Gastrocnemius medialis (tissue), 4 donors: ENCODE measurements around the gene NFU1. TPM values are rescaled to one million over a fixed set of nuclear protein-coding genes. Genes with fewer than 3 reads are reported as not detected.

Experiments used
- ATAC-seq, 2 donors: fragments of 150-250 bp; one replicate each; pipeline ENCODE4 v1.9.1; 2016
- DNase-seq, 2 donors: peaks; one replicate each; pipeline ENCODE4 v3.0.0-alpha.2; 2019
- H3K27ac ChIP-seq, 4 donors: fragments of 200-600 bp; sonication (generic); 1 replicate in 1 of 4; 2 replicates in 3 of 4; pipeline ENCODE4 v1.5.1; 2016 to 2018; ENCODE audit warnings: mild to moderate bottlenecking in 2 of 4, moderate library complexity in 1 of 4
- H3K27me3 ChIP-seq, 3 donors: fragments of 200-600 bp; sonication (generic) in 2 of 3; 1 replicate in 1 of 3; 2 replicates in 2 of 3; pipeline versions ENCODE4 v1.5.1 to v1.6.0; 2016 to 2019; ENCODE audit warnings: mild to moderate bottlenecking in 1 of 3, moderate library complexity in 1 of 3
- H3K36me3 ChIP-seq, 2 donors: fragments of 200-600 bp; sonication (generic) in 1 of 2; one replicate each; pipeline ENCODE4 v1.5.1; 2017 to 2018
- H3K4me1 ChIP-seq, 2 donors: fragments of 200-600 bp; sonication (generic) in 1 of 2; one replicate each; pipeline ENCODE4 v1.5.1; 2016 to 2017; ENCODE audit warnings: mild to moderate bottlenecking in 2 of 2
- H3K4me3 ChIP-seq, 4 donors: fragments of 200-600 bp; sonication (generic) in 3 of 4; 1 replicate in 1 of 4; 2 replicates in 3 of 4; pipeline ENCODE4 v1.5.1; 2016 to 2019; ENCODE audit warnings: mild to moderate bottlenecking in 2 of 4
- H3K9me3 ChIP-seq, 3 donors: fragments of 200-600 bp; sonication (generic) in 2 of 3; 1 replicate in 1 of 3; 2 replicates in 2 of 3; pipeline ENCODE4 v1.5.1; 2016 to 2019
- CTCF ChIP-seq, 5 experiments: fragments of 450-650 bp in 3 of 5; fragments of 200-600 bp in 2 of 5; sonication (generic) in 2 of 5; IDR thresholded peaks in 4 of 5; conservative IDR thresholded peaks in 1 of 5; 1 replicate in 4 of 5; 2 replicates in 1 of 5; pipeline ENCODE4 v1.5.1; 2016 to 2019; ENCODE audit warnings: antibody characterized with exemption in 5 of 5, mild to moderate bottlenecking in 3 of 5, moderate library complexity in 3 of 5
- POLR2A ChIP-seq, 2 donors: fragments of 450-650 bp; IDR thresholded peaks; one replicate each; pipeline ENCODE4 v1.6.1; 2017; ENCODE audit warnings: antibody characterized with exemption in 2 of 2, mild to moderate bottlenecking in 2 of 2, moderate library complexity in 2 of 2
- in situ Hi-C, 4 donors: fragments of 200-750 bp; cut with MboI; loops; one replicate each; pipeline versions ENCODE4 v1.15.0 to v1.8.0; 2017; ENCODE audit warnings: low sequenced_read_pairs in 4 of 4
- intact Hi-C: fragments of 100-400 bp; cut with DNase I; formaldehyde crosslinking; loops from one replicate; pipeline ENCODE4 v1.15.1; 2023; ENCODE audit warnings: low total_unique reads
- total RNA-seq, 4 donors: library from RNA; depleted of rRNA; stranded (reverse); fragments of >200 nt; gene quantifications; one replicate each; pipeline versions ENCODE4 v1.1.0 to v1.2.3, GENCODE V29; 2016

The NFU1 gene
- total RNA-seq, 4 donors from 2014 or later: 41.4 to 73.1 (median 68.1) TPM

GRCh38 chr2:69481421-69481820 is 44.2 kb upstream of the NFU1 start:
- no peak overlapping the region for H3K27ac ChIP-seq
- TF ChIP-seq POLR2A (IDR thresholded peaks at IDR 0.05): no peak
- no peak overlapping the region for H3K4me3 ChIP-seq
- no peak for DNase-seq
- intact Hi-C loops (no loop called here), in situ Hi-C loops (no loop called here)
- peaks cover 0 to 42% of the 10 kb centered on the region in 2 donors for H3K36me3 ChIP-seq
- H3K9me3 ChIP-seq: no peaks in the 10 kb centered on the region
- no peaks in the 10 kb centered on the region for H3K4me1 ChIP-seq
- no peaks in the 10 kb centered on the region for H3K27me3 ChIP-seq
- ATAC-seq: no peak

GRCh38 chr2:69477627-69478026 is 40.4 kb upstream of the NFU1 start:
- no peak overlapping the region for H3K4me3 ChIP-seq
- no peaks in the 10 kb centered on the region for H3K4me1 ChIP-seq
- intact Hi-C loops: no loop called here
- H3K27ac ChIP-seq: no peak overlapping the region
- no peak for TF ChIP-seq CTCF (IDR thresholded peaks at IDR 0.05 in 4 of 5, conservative IDR thresholded peaks at IDR 0.05 in 1 of 5)
- no peak for TF ChIP-seq POLR2A (IDR thresholded peaks at IDR 0.05)
- in situ Hi-C loops: no loop called here
- peaks cover 0 to 59% of the 10 kb centered on the region in 2 donors for H3K36me3 ChIP-seq
- H3K27me3 ChIP-seq: no peaks in the 10 kb centered on the region
- ATAC-seq (no peak), DNase-seq (no peak)
- H3K9me3 ChIP-seq: no peaks in the 10 kb centered on the region

- DNase-seq (no peak), ATAC-seq (no peak)
- Histone ChIP-seq H3K27me3 (no peaks in the 10 kb centered on the region), H3K4me1 (no peaks in the 10 kb centered on the region), H3K36me3 (peaks cover 0 to 40% of the 10 kb centered on the region in 2 donors), H3K27ac (no peak overlapping the region), H3K4me3 (no peak overlapping the region), H3K9me3 (no peaks in the 10 kb centered on the region)
- intact Hi-C loops: no loop called here
- TF ChIP-seq CTCF (IDR thresholded peaks at IDR 0.05 in 4 of 5, conservative IDR thresholded peaks at IDR 0.05 in 1 of 5) (no peak), POLR2A (IDR thresholded peaks at IDR 0.05) (no peak)
- in situ Hi-C loops: no loop called here
These were observed 37.5 kb upstream of the NFU1 start for GRCh38 chr2:69474688-69475087.

- no peak for ATAC-seq
- Histone ChIP-seq H3K36me3 (peaks cover 0 to 27% of the 10 kb centered on the region in 2 donors), H3K4me1 (no peaks in the 10 kb centered on the region), H3K4me3 (no peak overlapping the region), H3K27ac (no peak overlapping the region), H3K9me3 (no peaks in the 10 kb centered on the region), H3K27me3 (no peaks in the 10 kb centered on the region)
- DNase-seq: no peak
- intact Hi-C loops: no loop called here
- TF ChIP-seq POLR2A (IDR thresholded peaks at IDR 0.05): no peak
- TF ChIP-seq CTCF (IDR thresholded peaks at IDR 0.05 in 4 of 5, conservative IDR thresholded peaks at IDR 0.05 in 1 of 5): no peak
- in situ Hi-C loops: no loop called here
These were observed 34.6 kb upstream of the NFU1 start for GRCh38 chr2:69471793-69472192.

GRCh38 chr2:69470911-69471310 is 33.7 kb upstream of the NFU1 start:
- intact Hi-C loops (no loop called here), in situ Hi-C loops (no loop called here)
- Histone ChIP-seq H3K4me3 (no peak overlapping the region), H3K27ac (no peak overlapping the region), H3K4me1 (no peaks in the 10 kb centered on the region), H3K9me3 (no peaks in the 10 kb centered on the region), H3K27me3 (no peaks in the 10 kb centered on the region), H3K36me3 (peaks cover 0 to 19% of the 10 kb centered on the region in 2 donors)
- no peak for ATAC-seq
- TF ChIP-seq POLR2A (IDR thresholded peaks at IDR 0.05) (no peak), CTCF (IDR thresholded peaks at IDR 0.05 in 4 of 5, conservative IDR thresholded peaks at IDR 0.05 in 1 of 5) (no peak)
- no peak for DNase-seq
